ENCODE results near the gene CCDC47.

- TF ChIP-seq CTCF (IDR thresholded peaks at IDR 0.05; ENCODE audit: low read depth, low read length, poor library complexity, severe bottlenecking) = no peak
- TF ChIP-seq EZH2phosphoT487 (IDR thresholded peaks at IDR 0.05; ENCODE audit: borderline replicate concordance, low read length) = no peak
Measured at GRCh38 chr17:63809970-63810369, 36.6 kb upstream of the CCDC47 start.

Data from DOHH2 (cell line).